ENCODE measurements around the gene MYH6. TPM values are rescaled to one million over a fixed set of nuclear protein-coding genes. Genes with fewer than 3 reads are reported as not detected.

Gene MYH6
- total RNA-seq, 6 donors from 2014 or later: not detected

- DNase-seq: peak in 1 of 2 donors; percentile 84
- ATAC-seq (ENCODE audit: low FRiP score in 2 of 2): peak in 1 of 2 donors; percentile 38
- 19 to 23% methylated on average over 16 to 24 of the region's 61 CpGs for whole genome bisulfite sequencing, 2 donors
Observed at GRCh38 chr14:23351681-23352505, 56.2 kb downstream of the MYH6 start.

GRCh38 chr14:23349156-23349845 lies 58.8 kb downstream of the MYH6 start:
- DNase-seq: no peak
- WGBS, 2 donors: 93 to 94% methylated on average over 8 of the region's 8 CpGs
- Histone ChIP-seq H3K27me3 (peaks cover 0 to 12% (median 1%) of the 10 kb centered on the region in 4 donors), H3K27ac (no peak overlapping the region), H3K4me3 (no peak overlapping the region), H3K9me3 (no peaks in the 10 kb centered on the region), H3K4me1 (peaks cover 6 to 22% (median 17%) of the 10 kb centered on the region in 4 donors), H3K36me3 (peaks cover 0 to 6% (median 0%) of the 10 kb centered on the region in 4 donors)
- ATAC-seq (ENCODE audit: low FRiP score in 2 of 2): no peak
- TF ChIP-seq POLR2A (IDR thresholded peaks at IDR 0.05): no peak
- no peak for TF ChIP-seq EP300 (IDR thresholded peaks at IDR 0.05)
- TF ChIP-seq POLR2AphosphoS5 (IDR thresholded peaks at IDR 0.05): no peak
- TF ChIP-seq CTCF (IDR thresholded peaks at IDR 0.05): no peak

More at GRCh38 chr14:23351681-23352505, 56.2 kb downstream of the MYH6 start:
- peaks cover 6 to 22% (median 17%) of the 10 kb centered on the region in 4 donors for H3K4me1 ChIP-seq
- no peak for TF ChIP-seq EP300 (IDR thresholded peaks at IDR 0.05)
- no peak for TF ChIP-seq POLR2AphosphoS5 (IDR thresholded peaks at IDR 0.05)
- TF ChIP-seq CTCF (IDR thresholded peaks at IDR 0.05): no peak
- TF ChIP-seq POLR2A (IDR thresholded peaks at IDR 0.05): no peak
- peak overlapping the region; percentile 63 to 77 (median 66) for H3K4me3 ChIP-seq
- H3K36me3 ChIP-seq: no peaks in the 10 kb centered on the region
- peak overlapping the region in 2 of 4 donors; percentile 24 to 53 for H3K27ac ChIP-seq
- H3K9me3 ChIP-seq: no peaks in the 10 kb centered on the region
- peaks cover 0 to 12% (median 1%) of the 10 kb centered on the region in 4 donors for H3K27me3 ChIP-seq

GRCh38 chr14:23348297-23348655 lies 59.8 kb downstream of the MYH6 start:
- Histone ChIP-seq H3K27me3 (peaks cover 0 to 12% (median 1%) of the 10 kb centered on the region in 4 donors), H3K4me3 (no peak overlapping the region), H3K4me1 (peaks cover 6 to 20% (median 17%) of the 10 kb centered on the region in 4 donors), H3K9me3 (no peaks in the 10 kb centered on the region), H3K36me3 (peaks cover 0 to 6% (median 0%) of the 10 kb centered on the region in 4 donors), H3K27ac (no peak overlapping the region)
- ATAC-seq (ENCODE audit: low FRiP score in 2 of 2): no peak
- no peak for DNase-seq
- no peak for TF ChIP-seq POLR2AphosphoS5 (IDR thresholded peaks at IDR 0.05)
- TF ChIP-seq EP300 (IDR thresholded peaks at IDR 0.05): no peak
- TF ChIP-seq POLR2A (IDR thresholded peaks at IDR 0.05): no peak
- TF ChIP-seq CTCF (IDR thresholded peaks at IDR 0.05): no peak
- 87 to 92% methylated on average over 6 of the region's 6 CpGs for WGBS, 2 donors

GRCh38 chr14:23347406-23348296 lies 60.4 kb downstream of the MYH6 start:
- H3K36me3 ChIP-seq: peaks cover 0 to 6% (median 0%) of the 10 kb centered on the region in 4 donors
- WGBS, 2 donors: 93 to 97% methylated on average over 18 to 19 of the region's 19 CpGs
- H3K4me3 ChIP-seq: no peak overlapping the region
- DNase-seq (peak in 1 of 2 donors; percentile 56), ATAC-seq (ENCODE audit: low FRiP score in 2 of 2) (no peak)
- H3K4me1 ChIP-seq: peaks cover 6 to 14% (median 12%) of the 10 kb centered on the region in 4 donors
- no peaks in the 10 kb centered on the region for H3K9me3 ChIP-seq
- no peak overlapping the region for H3K27ac ChIP-seq
- no peak for TF ChIP-seq CTCF (IDR thresholded peaks at IDR 0.05)
- no peak for TF ChIP-seq EP300 (IDR thresholded peaks at IDR 0.05)
- no peak for TF ChIP-seq POLR2AphosphoS5 (IDR thresholded peaks at IDR 0.05)
- no peak for TF ChIP-seq POLR2A (IDR thresholded peaks at IDR 0.05)
- peaks cover 0 to 11% (median 1%) of the 10 kb centered on the region in 4 donors for H3K27me3 ChIP-seq

All from upper lobe of left lung (tissue), 6 donors.